Neural cell (in vitro differentiated cells): Measurements from ENCODE around the gene SPRED1. TPM values are rescaled to one million over a fixed set of nuclear protein-coding genes. Genes with fewer than 3 reads are reported as not detected.

Experiments
- H2AFZ ChIP-seq: fragments of 200-600, 300-800 bp; sonication (generic), shearing (Covaris generic); 2 replicates; pipeline ENCODE4 v1.6.0; 2014; ENCODE audit warnings: low read depth, mild to moderate bottlenecking, antibody characterized with exemption, low read length, moderate library complexity
- H3F3A ChIP-seq: fragments of 200-600 bp; shearing (Covaris generic); 2 replicates; pipeline ENCODE4 v1.6.1; 2016; ENCODE audit warnings: mild to moderate bottlenecking, moderate library complexity, mixed read lengths, antibody characterized with exemption, low read length; ENCODE audit not compliant: insufficient read depth, poor library complexity, severe bottlenecking
- H3K27ac ChIP-seq: fragments of 200-600, 300-800 bp; sonication (generic), shearing (Covaris generic); 2 replicates; pipeline ENCODE4 v1.5.1; 2014; ENCODE audit warnings: mild to moderate bottlenecking, low read length, moderate library complexity
- H3K27me3 ChIP-seq: fragments of 300-800, 200-600 bp; sonication (generic), shearing (Covaris generic); 2 replicates; pipeline ENCODE4 v1.6.0; 2014; ENCODE audit warnings: mild to moderate bottlenecking, low read depth, low read length, moderate library complexity; ENCODE audit not compliant: insufficient read depth
- H3K36me3 ChIP-seq: fragments of 300-800, 200-600 bp; sonication (generic), shearing (Covaris generic); 2 replicates; pipeline ENCODE4 v1.5.1; 2014; ENCODE audit warnings: mild to moderate bottlenecking, antibody characterized with exemption, low read length, moderate library complexity; ENCODE audit not compliant: insufficient read depth
- H3K4me2 ChIP-seq: fragments of 300-800, 200-600 bp; sonication (generic), shearing (Covaris generic); 2 replicates; pipeline ENCODE4 v1.6.0; 2014; ENCODE audit warnings: mild to moderate bottlenecking, low read length
- H3K4me3 ChIP-seq: fragments of 300-800, 200-600 bp; sonication (generic), shearing (Covaris generic); 2 replicates; pipeline ENCODE4 v1.5.1; 2014; ENCODE audit warnings: mild to moderate bottlenecking, low read length, moderate library complexity
- H3K79me2 ChIP-seq: fragments of 200-600 bp; shearing (Covaris generic); replicated peaks from 2 replicates; pipeline ENCODE4 v1.6.0; 2014; ENCODE audit warnings: mild to moderate bottlenecking, low read length, moderate library complexity; ENCODE audit not compliant: insufficient read depth
- H3K9ac ChIP-seq: fragments of 300-800, 200-600 bp; sonication (generic), shearing (Covaris generic); 2 replicates; pipeline ENCODE4 v1.6.1; 2016; ENCODE audit warnings: mild to moderate bottlenecking, low read length, mixed read lengths
- H3K9me2 ChIP-seq: fragments of 200-600 bp; shearing (Covaris generic); 2 replicates; pipeline ENCODE4 v1.6.1; 2016; ENCODE audit warnings: mild to moderate bottlenecking, low read length, mixed read lengths; ENCODE audit not compliant: insufficient read depth
- H3K9me3 ChIP-seq: fragments of 200-600, 300-800 bp; sonication (generic), shearing (Covaris generic); 2 replicates; pipeline ENCODE4 v1.6.1; 2016; ENCODE audit warnings: mild to moderate bottlenecking, mixed run types, low read length, moderate library complexity, mixed read lengths
- H4K20me1 ChIP-seq: fragments of 200-600 bp; shearing (Covaris generic); 2 replicates; pipeline ENCODE4 v1.6.1; 2016; ENCODE audit warnings: mild to moderate bottlenecking, mixed run types; ENCODE audit not compliant: insufficient read depth
- CTCF ChIP-seq: fragments of 450-650 bp; IDR thresholded peaks from 2 replicates; pipeline ENCODE4 v1.5.1; 2014; ENCODE audit warnings: antibody characterized with exemption, mild to moderate bottlenecking, moderate library complexity; ENCODE audit not compliant: poor library complexity, severe bottlenecking
- EP300 ChIP-seq: fragments of 450-650 bp; conservative IDR thresholded peaks from 2 replicates; pipeline ENCODE4 v1.6.1; 2014; ENCODE audit warnings: antibody characterized with exemption, mild to moderate bottlenecking, moderate library complexity; ENCODE audit not compliant: poor library complexity, severe bottlenecking
- EZH2 ChIP-seq: fragments of 200-600, 300-800 bp; shearing (Covaris generic), sonication (generic); IDR thresholded peaks from 2 replicates; pipeline ENCODE4 v1.6.1; 2014; ENCODE audit warnings: antibody characterized with exemption, low read length, borderline replicate concordance, mild to moderate bottlenecking; ENCODE audit not compliant: insufficient read depth, poor library complexity, severe bottlenecking
- MXI1 ChIP-seq: fragments of 450-650 bp; conservative IDR thresholded peaks from 2 replicates; pipeline ENCODE4 v1.6.1; 2014; ENCODE audit warnings: antibody characterized with exemption, mild to moderate bottlenecking; ENCODE audit not compliant: poor library complexity, severe bottlenecking
- POLR2AphosphoS5 ChIP-seq: IDR thresholded peaks from 2 replicates; pipeline ENCODE4 v1.6.1; 2012
- RAD21 ChIP-seq: fragments of 450-650 bp; conservative IDR thresholded peaks from 2 replicates; pipeline ENCODE4 v1.6.1; 2014; ENCODE audit warnings: antibody characterized with exemption, mild to moderate bottlenecking, moderate library complexity
- SMC3 ChIP-seq: fragments of 450-650 bp; conservative IDR thresholded peaks from 2 replicates; pipeline ENCODE4 v1.6.1; 2014; ENCODE audit warnings: antibody characterized with exemption, mild to moderate bottlenecking, moderate library complexity; ENCODE audit not compliant: poor library complexity
- TAF1 ChIP-seq: IDR thresholded peaks from 2 replicates; pipeline ENCODE4 v1.6.1; 2012; ENCODE audit warnings: low read depth
- polyA plus RNA-seq: library from polyadenylated mRNA; depleted of rRNA; stranded (reverse); fragments of >200 nt; gene quantifications from 2 replicates; pipeline ENCODE4 v1.2.3, GENCODE V29; 2014
- TF ChIP-seq, protein P1 (sequence below): IDR thresholded peaks from 2 replicates; pipeline ENCODE4 v1.6.1; 2012; ENCODE audit warnings: borderline replicate concordance

The SPRED1 gene
- polyA plus RNA-seq, 1 donor from 2014 or later = 12.0 TPM

DNA sequence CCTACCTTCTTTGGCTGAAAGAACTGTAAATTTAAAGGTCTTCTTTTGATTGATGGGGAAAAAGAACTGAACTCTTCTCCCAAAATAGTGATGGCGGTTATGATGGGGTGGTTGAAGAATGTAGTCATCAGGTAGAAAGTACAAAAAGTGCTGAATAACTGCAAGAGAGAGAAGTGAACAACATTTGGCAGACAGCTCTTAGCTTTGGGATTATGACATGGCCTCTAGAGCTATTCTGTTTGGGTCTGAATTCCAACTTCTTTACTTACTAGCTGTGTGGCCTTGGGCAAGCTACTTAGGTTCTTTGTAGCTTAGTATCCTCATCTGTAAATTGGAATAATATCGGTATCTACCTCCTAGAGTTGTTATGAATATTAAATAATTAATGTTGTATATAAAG, 91.7 kb downstream of the SPRED1 start:
- Histone ChIP-seq H3K36me3 (no peaks in the 10 kb centered on the region), H3K9ac (no peak overlapping the region), H3K4me2 (no peak overlapping the region), H2AFZ (no peak overlapping the region), H3K79me2 (no peaks in the 10 kb centered on the region), H3K4me3 (no peak overlapping the region), H3F3A (no peaks in the 10 kb centered on the region), H3K9me3 (no peaks in the 10 kb centered on the region), H3K27ac (no peak overlapping the region), H3K27me3 (no peaks in the 10 kb centered on the region), H4K20me1 (no peaks in the 10 kb centered on the region), H3K9me2 (no peaks in the 10 kb centered on the region)
- no peak for TF ChIP-seq MXI1
- no peak for TF ChIP-seq SMC3
- no peak for TF ChIP-seq POLR2AphosphoS5
- no peak for TF ChIP-seq EP300
- TF ChIP-seq, protein P1, sequence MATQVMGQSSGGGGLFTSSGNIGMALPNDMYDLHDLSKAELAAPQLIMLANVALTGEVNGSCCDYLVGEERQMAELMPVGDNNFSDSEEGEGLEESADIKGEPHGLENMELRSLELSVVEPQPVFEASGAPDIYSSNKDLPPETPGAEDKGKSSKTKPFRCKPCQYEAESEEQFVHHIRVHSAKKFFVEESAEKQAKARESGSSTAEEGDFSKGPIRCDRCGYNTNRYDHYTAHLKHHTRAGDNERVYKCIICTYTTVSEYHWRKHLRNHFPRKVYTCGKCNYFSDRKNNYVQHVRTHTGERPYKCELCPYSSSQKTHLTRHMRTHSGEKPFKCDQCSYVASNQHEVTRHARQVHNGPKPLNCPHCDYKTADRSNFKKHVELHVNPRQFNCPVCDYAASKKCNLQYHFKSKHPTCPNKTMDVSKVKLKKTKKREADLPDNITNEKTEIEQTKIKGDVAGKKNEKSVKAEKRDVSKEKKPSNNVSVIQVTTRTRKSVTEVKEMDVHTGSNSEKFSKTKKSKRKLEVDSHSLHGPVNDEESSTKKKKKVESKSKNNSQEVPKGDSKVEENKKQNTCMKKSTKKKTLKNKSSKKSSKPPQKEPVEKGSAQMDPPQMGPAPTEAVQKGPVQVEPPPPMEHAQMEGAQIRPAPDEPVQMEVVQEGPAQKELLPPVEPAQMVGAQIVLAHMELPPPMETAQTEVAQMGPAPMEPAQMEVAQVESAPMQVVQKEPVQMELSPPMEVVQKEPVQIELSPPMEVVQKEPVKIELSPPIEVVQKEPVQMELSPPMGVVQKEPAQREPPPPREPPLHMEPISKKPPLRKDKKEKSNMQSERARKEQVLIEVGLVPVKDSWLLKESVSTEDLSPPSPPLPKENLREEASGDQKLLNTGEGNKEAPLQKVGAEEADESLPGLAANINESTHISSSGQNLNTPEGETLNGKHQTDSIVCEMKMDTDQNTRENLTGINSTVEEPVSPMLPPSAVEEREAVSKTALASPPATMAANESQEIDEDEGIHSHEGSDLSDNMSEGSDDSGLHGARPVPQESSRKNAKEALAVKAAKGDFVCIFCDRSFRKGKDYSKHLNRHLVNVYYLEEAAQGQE = no peak
- no peak for TF ChIP-seq TAF1
- no peak for TF ChIP-seq RAD21
- TF ChIP-seq CTCF = no peak
- TF ChIP-seq EZH2 = no peak

- Histone ChIP-seq H3F3A (no peaks in the 10 kb centered on the region), H4K20me1 (no peaks in the 10 kb centered on the region), H3K79me2 (no peaks in the 10 kb centered on the region), H3K4me2 (no peak overlapping the region), H2AFZ (no peak overlapping the region), H3K9me3 (no peaks in the 10 kb centered on the region), H3K4me3 (no peak overlapping the region), H3K27ac (no peak overlapping the region), H3K9ac (no peak overlapping the region), H3K36me3 (no peaks in the 10 kb centered on the region), H3K27me3 (no peaks in the 10 kb centered on the region), H3K9me2 (no peaks in the 10 kb centered on the region)
- TF ChIP-seq POLR2AphosphoS5 (no peak), EZH2 (no peak), SMC3 (no peak), CTCF (no peak), RAD21 (no peak), MXI1 (no peak), EP300 (no peak)
- TF ChIP-seq, protein P1 = no peak
These were observed 96.6 kb downstream of the SPRED1 start for GRCh38 chr15:38349251-38349650.
